Stimulated activated CD4-positive, alpha-beta T cell treated with anti-CD3 and anti-CD28 coated beads, Interleukin-12 subunit alpha, Interleukin-12 subunit beta, amount 100 ng/mL, for 48 hours (primary cell): Measurements from ENCODE around the gene FBN2.

Source experiments
- DNase-seq, 3 donors: peaks; one replicate each; pipeline ENCODE4 v3.0.0-alpha.2; 2020; ENCODE audit warnings: low read depth in 2 of 3, low spot score in 1 of 3

The FBN2 gene

DNA sequence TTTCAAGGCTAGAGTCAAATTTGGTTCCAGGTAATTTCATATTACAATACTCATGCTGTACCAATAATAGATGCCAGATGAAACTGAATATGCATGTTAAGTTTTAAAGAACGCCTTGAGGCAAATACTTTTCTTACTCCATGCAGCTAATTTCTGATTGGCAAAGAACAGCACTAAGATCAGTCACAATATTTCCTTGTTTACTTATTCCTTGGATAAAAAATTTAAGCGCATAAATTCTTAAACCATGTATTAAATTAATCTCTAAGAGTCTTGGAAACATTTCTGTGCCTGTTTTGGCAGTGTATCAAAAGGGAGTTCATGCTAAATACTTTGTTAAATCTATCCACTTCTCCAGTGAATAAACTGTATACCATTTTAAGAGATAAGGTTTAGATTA, 281.0 kb downstream of the FBN2 start:
- DNase-seq, result no peak

DNA sequence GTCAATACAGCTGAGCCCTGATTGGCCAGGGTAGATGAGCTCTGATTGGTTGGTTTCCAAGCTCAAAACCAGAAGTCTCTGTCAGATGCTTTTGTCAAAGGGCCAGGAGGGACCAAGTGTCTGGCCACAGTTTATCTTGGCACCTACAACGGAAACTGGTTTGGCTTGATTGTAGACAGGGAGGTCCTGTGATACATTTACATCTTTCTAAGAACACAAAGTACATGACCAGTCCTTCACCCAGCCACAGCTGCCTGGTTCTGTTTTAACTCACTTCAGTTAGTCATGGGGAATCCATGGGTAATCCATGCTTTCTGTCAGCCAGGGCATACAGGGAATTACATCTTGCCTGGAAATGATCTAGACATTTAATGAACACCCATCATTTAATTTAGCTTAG, 283.3 kb downstream of the FBN2 start:
- no peak for DNase-seq

DNA sequence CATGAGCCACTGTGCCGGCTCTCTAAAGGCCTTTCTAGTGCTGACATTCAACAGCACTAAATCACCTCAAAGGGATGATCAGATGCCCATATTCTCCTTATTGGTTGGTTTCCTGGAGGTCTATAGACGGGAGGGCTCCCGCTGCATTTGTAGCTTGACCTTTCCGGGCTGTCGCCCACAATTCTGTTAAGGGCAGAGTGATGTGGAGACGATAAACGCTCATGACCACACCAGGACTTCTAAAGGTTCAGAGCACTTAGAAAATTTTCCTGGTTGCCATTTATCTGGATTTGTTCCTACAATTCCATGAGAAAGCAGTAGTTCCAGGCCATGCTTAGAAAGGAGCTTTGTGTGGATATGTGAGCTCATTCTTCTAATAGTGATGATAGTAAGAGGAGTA, 284.2 kb downstream of the FBN2 start:
- DNase-seq, result no peak

- no peak for DNase-seq
Observed at GRCh38 chr5:128253161-128253560, 284.9 kb downstream of the FBN2 start.

DNA sequence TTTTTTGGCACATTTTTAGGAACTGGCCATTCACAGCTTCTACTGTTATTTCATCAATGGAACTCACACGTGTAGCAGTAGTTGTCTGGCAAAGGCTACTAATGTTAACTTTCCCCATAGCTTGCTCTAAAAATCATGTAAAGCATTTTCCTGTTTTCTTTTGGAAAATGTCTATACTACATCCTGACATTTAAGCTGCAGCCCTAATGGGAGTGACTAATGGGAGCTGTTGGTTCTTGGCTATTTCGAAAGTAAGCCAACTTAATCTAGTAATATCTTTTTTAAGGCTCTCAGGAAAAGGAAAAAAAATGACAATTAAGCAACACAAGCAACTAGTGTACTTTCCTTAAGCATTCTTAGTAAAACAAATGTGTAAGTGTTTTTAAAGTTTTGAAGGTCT, 285.3 kb downstream of the FBN2 start:
- DNase-seq, result no peak

DNA sequence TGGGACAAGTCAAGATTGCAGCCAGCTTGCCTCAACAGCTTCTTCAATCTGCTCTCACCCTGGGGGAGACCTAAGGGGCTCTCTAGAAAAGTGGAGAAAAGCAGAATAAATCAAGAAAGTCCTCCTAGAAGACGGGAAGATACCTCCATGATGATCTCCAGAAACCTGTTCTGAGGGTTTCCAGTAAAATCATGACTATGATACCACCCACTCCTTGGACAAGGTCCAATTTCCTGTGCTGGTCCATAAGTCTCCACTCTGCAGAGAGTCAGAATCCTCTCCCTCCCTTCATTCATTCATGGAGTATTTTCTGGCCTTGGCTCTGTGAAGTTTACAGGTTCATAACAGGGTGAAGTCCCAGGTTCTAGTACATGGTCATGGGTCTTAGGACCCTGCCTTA, 285.8 kb downstream of the FBN2 start:
- no peak for DNase-seq

DNA sequence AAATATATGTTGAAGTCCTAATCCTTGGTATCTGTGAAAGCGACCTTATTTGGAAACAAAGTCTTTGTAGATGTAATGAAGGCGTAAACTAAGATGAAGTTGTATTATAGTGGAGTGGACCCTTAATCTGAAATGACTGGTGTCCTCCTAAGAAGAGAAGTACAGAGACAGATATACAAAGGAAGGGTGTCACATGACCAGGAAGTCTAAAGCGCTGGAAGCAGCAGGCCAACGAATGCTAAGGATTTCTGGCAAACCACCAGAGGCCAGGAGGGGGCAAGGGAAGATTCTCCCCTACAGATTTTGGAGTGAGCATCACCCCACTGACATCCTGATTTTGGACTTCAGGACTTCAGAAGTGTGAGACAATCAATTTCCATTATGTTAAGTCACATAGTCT, 292.1 kb downstream of the FBN2 start:
- no peak for DNase-seq

DNA sequence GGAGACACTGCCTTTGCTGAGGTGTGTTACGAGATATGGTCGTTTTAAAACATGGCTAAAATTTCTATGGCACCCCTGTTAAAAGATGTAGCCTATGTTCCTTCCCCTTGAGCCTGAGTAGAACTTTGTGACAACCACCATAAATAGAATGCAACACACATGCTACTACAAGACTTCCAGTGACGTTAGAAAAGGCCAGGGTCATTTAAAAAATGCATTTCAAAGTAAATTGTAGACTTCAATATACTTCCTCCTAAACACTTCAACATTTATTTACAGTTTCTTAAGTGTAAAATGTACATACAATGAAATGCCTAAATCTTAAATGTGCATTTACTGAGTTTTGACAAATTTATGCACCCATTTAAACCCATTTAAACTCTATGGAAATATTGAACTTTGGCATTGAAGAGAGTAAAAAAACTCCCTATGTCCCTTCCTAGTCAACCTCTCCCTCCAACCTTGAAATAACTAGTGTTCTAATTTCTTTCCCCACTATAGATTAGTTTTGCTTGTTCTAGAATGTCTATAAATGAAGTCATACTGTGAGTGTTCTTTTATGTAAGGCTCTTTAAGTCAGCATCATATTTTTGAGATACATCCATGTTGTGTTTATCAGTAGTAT, 294.0 kb downstream of the FBN2 start:
- no peak for DNase-seq

DNA sequence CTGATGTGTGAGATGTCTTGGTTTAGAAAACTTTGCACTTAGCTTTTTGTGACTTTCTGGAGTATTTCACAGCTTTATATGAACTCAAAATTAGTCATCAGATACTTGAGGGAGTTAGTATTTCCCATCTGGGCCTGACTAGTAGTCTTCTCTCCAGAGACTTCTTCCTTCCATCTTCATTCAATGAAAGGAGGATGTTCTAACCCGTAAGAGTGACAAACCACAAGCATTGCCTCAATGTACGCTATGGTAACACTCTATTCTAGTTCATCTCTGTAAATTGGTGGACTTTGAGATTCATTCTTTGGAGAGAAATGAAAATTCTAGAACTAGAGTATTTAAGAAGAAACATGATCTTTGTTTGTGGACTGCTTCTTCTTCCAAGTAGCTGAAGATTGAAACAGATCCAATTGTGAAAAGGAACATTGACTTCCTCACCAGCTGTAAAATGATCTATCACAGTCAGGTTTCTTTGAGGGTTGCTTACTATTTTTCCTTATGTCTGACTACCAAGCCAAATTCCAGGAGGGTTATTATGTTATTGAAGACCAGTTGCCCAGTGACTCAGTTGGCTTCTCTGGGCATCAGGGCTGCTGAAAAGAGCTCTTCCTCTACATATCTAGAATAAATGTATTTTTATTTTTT, 296.9 kb downstream of the FBN2 start:
- DNase-seq, result no peak

DNA sequence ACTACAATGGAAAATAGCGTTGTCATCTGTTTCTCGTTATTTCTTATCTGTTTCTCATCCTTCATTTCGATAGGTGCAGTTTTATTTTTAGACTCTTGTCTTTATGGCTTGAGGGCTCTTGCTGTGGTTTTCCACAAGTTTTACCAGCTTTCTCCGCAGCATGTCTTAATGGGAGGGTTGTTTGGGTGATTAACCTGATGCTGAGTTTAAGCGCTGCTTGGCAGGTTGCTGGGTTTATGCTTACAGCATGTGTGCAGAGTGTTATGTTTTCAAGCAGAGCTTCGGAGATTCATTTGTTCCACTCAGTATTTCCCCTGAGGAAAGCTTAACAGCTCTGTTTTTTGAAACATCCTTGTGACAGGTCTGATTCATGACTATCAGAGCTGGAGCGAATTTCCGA, 300.5 kb downstream of the FBN2 start:
- DNase-seq, result no peak

GRCh38 chr5:128237000-128237399, 301.0 kb downstream of the FBN2 start:
- DNase-seq, result no peak

- DNase-seq, result no peak
Observed at GRCh38 chr5:128236334-128236733, 301.7 kb downstream of the FBN2 start.

GRCh38 chr5:128234928-128235641, 303.0 kb downstream of the FBN2 start:
- no peak for DNase-seq

- DNase-seq, result no peak
Observed at GRCh38 chr5:128228521-128228920, 309.5 kb downstream of the FBN2 start.

DNA sequence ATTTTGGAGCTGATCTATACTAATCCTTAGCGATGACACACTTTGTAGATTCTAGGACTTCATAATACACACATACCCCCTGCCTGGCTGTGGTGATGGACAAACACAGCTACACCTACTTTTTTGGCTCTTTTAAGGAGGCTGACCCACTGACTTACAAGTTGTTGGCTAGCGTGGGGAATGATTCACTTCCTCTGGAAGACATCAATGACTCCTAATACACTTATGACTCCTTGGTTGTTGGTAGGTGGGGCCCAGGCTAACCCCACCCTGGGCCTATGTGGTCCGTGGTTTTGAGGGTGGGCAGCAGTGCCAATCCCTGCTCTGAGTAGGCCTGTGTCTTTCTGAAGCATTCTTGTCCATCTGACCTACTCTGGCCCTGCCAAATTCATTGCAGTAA, 310.0 kb downstream of the FBN2 start:
- DNase-seq, result no peak

GRCh38 chr5:128225245-128226030, 312.6 kb downstream of the FBN2 start:
- no peak for DNase-seq

- no peak for DNase-seq
Observed at GRCh38 chr5:128224336-128224735, 313.7 kb downstream of the FBN2 start.

GRCh38 chr5:128220841-128221240, 317.2 kb downstream of the FBN2 start:
- no peak for DNase-seq

GRCh38 chr5:128216860-128217531, 321.0 kb downstream of the FBN2 start:
- DNase-seq, result no peak

GRCh38 chr5:128216285-128216684, 321.8 kb downstream of the FBN2 start:
- DNase-seq, result no peak

- no peak for DNase-seq
Observed at GRCh38 chr5:128213833-128214232, 324.2 kb downstream of the FBN2 start.
